GM18909 (cell line): ENCODE measurements around the gene KDM2A.
A peak's percentile ranks its signal among the peaks of the same experiment; 100 is the strongest.
"Not testable (repeated sequence)": the region's sequence is repeated elsewhere in the genome, so short reads cannot be mapped to it uniquely, and the experiment has no call there.

ENCODE experiments used
- ATAC-seq: cut with Tn5 transposase; IDR thresholded peaks from one replicate; pipeline ENCODE4 v1.9.1; 2021; ENCODE audit warnings: mild to moderate bottlenecking; ENCODE audit not compliant: unreplicated experiment, poor library complexity

The KDM2A gene

DNA sequence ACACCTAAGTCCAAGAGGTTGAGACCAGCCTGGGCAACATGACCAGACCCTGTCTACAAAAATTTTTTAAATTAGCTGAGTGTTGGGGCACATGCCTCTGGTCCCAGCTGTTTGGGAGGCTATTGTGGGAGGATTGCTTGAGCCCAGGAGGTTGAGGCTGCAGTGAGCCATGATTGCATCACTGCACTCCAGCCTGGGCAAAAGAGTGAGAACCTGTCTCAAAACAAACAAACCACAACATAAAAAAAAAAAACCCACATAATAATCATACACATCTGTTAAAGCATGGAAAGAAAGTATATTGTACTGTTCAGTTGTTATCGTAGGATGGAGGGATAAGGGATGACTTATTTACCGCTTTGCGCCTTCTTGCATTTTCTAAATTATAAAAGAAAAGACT, 111.3 kb downstream of the KDM2A start:
- ATAC-seq: no peak

DNA sequence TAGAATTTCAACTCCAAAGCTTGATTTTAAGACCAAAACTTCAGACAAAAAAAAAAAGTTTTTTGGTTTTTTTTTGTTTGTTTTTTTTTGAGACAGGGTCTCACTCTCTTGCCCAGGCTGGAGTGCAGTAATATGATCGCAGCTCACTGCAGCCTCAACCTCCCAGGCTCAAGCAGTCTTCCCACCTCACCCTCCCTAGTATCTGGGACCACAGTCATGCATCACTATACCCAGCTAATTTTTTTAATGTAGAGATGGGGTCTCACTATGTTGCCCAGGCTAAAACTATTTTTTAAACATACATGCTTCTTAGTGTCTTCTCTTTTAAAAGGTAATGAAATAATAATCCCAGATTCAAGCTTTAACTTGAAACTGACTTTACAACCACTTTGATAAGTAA, 111.8 kb downstream of the KDM2A start:
- ATAC-seq: no peak

DNA sequence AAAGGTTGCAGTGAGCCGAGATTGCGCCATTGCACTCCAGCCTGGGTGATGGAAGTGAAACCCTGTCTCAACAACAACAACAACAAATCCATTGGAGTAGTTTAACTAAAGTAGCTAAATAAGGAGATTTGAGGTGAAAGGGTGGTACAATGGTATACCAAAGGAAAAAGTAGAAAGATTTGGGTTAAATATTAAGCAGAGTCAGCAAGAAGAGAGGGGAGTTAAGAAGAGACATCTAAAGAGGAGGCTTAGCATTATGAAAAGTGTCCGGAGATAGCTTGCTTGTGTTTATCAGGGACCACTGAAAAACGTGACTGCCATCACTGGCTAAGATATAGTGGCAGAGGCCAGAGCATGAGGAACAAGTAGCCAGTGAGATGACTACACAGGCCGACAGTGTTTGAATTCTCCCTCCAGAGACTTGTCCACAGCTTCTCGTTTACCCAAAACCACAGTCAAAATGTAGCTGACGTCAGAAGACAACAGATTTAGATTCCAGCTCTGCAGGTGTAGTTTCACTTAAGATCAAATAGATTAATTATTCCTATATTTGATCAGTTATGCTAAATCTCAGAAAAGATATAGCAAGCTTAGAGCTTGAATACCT, 114.6 kb downstream of the KDM2A start:
- no peak for ATAC-seq

DNA sequence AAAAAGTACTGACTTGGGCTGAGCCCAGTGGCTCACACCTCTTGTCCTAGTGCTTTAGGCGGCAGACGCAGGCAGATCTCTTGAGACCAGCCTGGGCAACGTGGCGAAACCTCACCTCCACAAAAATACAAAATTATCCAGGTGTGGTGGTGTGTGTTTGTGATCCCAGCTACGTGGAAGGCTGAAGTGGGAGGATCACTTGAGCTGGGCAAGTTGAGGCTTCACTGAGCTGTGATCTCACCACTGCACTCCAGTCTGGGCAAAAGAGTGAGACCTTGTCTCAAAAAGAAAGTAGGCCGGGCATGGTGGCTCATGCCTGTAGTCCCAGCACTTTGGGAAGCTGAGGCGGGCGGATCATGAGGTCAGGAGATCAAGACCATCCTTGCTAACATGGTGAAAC, 115.5 kb downstream of the KDM2A start:
- not testable (repeated sequence) for ATAC-seq

DNA sequence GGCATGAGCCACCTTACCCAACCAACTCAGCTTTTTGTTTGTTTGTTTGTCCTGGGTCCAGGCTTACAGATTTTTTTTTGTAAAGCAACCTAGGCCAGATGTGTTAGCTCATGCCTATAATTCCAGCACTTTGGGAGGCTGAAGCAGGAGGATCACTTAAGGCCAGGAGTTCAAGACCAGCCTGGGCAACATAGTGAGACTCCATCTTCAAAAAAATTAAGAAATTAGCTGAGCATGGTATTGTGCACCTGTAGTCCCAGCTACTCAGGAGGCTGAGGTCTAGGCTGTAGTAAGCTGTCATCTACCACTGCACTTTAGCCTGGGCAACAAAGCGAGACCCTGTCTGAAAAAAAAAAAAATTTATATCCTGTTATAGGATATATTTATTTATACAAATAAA, 118.5 kb downstream of the KDM2A start:
- ATAC-seq: no peak

DNA sequence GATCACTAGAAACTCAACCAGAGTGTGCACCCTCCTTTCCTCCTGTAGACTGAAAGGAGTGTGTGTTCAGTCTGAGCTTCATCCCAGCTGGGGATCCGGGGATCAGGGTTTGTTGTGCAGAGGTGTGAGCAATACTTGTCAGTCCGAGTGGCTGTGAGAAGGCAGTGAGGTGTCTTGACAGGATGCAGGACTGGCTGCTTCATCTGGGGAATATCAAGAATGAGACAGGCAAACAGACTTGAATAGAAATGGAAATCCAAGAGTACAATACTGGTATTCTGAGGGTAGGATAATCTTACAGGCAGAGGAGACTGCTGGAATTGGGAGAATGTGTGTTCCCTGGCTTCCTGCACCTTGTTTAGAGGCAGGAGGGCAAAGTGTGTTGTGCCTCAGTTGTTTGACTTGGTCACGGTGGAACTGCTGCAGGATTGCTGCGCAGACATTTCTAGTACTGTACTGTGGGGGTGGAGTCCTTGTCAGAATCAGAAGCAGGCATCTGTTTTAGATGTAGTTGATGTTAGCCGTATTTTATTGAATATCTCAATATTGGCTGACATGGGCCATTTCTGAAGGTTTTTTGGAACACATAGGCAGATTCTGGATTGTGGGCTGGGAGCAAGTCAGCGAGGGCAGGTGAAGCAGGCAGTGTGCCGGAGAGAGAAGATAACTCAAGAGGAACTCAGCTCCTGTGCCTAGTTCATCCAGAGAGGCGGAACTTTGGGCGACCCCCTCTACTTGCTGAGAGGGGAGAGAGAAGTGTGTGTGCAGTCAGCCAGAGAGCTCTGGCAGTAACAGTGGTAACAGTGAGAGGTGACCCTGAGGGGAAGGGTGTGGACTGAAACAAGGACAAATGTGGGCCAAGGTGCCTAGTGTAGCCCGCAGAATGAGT, 120.1 kb downstream of the KDM2A start:
- no peak for ATAC-seq

DNA sequence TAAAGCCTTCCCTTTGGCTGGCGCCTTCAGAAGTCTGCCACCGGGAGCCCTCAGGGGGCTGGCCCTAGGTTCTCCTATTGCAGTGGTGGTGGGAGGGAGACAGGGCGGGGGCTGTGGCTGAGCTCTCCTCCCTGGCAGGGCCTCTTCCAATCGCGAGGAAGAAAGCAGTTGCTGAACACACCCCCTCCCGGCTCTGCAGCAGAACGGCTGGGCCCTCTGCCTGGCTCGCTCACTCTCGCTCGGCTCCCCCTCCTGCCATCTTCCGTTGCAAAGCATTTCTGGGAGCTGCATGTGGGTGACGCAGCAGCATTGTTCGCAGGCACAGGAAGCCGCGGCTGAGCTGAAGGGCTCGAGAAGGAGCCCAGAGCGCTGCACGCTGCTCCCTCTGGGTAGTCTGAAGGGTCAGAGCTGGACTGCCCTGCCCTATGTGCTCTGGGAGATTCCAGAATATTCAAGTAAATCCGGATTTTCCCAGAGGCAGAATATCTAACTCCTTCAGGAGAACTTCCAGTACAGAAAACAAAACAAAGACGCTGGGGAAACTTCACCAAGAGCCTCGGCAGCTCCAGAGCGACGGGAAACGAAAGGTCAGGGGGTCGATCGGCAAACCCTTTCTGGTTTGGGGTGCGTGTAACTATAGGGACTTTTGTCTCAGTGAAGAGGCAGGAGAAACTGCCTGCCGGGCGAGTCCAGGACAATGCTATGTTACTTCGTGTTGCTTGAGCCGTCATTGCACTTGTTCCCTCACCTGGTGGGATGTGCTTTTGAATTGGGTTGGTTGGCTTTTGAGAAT, 120.9 kb downstream of the KDM2A start:
- peak; percentile 89 for ATAC-seq

DNA sequence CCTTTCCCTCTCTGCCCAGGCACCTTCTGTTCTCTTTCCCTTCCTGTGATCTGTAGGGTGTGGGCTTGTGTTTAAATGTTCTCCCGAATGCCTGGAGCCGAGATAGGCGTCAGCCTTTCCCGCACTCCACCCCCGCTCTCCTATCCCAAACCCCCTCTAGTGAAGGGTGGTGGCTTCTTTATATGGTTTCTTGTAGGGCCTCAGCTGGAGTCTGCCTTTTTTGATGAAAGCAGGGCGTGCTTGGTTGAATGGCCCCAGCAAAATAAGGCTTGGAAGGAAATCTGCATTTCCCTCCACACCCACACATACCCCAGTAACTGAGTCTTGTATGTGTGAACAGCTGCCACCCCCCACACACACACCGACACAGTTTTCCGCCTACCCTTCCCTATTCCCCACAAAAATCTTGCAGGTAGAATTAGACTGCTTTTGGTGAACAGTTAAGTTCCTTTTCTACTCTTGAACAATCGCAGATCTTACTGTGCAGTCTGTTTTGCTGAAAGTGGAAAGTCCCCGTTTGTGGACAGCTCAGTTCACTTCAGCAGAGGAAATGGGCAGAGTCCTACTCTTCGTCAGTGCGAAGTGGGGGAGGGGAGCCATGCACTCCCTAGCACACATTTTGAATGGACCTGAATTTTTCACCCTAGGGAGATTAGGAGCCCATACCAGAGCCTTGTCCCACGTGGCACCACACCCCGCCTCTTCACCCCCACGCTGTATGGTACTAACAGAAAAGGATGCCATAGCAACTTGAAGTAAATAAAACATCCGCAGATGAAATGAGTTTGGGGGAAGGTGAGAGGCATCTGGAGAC, 121.7 kb downstream of the KDM2A start:
- peak; percentile 35 for ATAC-seq

DNA sequence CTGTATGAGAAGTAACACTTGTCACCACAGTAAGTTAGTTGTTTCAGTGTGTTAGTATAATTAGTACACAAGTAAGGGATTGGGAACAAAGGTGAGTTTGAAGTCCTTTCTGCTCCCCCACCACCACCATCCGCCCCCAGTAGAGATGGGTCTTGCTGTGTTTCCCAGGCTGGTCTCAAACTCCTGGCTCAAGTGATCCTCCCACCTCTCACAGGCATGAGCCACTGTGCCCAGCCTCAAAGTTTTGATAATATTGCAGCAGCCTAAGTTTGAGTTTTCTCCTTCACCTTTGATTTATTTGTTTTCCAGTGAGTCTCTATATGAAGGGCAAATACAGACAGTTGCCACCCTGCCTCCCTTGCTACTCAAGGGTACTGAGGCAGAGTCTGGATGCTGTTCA, 123.5 kb downstream of the KDM2A start:
- no peak for ATAC-seq

DNA sequence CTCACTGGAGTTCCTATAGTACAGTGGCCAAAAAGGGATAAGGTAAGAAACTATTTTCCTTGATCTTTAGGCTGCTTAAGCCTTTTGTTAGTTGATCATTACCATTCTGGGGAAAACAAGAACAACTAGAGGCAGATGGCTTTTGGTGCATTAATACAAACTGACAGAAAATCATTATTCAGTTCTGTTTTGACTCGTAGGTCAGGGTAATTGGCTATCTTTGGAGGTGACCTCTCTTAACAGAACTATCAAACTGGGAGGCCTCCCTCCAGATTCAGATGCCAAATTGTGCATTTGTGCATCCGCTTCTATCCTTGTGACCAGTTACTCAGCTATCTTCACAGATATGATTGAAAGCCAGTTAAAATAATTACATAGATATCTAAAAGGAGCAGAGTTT, 124.0 kb downstream of the KDM2A start:
- no peak for ATAC-seq

DNA sequence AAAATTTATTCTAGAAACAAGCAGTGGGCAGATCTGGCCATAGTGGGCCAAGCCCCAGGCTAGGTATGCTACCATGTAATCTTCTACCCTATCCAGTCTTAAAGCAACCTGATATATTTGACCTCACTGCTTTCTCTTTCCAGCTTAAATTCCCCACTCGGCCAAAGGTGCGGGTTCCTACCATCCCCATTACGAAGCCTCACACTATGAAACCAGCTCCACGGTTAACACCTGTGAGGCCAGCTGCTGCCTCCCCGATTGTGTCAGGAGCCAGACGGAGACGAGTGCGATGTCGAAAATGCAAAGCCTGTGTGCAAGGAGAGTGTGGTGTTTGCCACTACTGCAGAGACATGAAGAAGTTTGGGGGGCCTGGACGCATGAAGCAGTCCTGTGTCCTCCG, 126.0 kb downstream of the KDM2A start:
- ATAC-seq: no peak

DNA sequence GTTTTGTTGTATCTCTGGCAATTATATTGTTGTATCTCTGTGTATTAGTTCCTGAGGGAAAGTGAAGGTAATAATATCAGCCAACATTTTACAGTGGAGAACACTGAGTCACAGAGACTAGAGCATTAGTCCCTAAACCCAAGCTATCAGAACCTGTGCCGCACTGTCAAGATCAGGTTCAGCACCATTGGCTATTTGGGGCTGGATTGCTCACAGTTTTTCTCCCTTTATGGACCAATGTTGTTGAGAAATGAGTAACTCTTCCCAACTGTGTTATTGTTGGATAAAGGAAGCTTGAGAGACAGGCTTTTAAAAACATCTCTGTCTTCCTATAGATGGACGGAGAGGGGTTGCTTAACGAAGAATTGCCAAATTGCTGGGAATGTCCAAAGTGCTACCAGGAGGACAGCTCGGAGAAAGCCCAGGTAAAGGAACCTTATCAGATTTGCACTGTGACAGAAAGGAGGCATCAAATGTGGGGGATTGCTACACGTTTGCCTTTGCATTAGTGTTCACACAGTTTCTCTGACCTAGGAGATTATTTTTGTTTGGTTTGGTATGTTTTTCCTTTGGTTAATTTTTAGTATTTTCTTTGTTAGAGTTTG, 129.0 kb downstream of the KDM2A start:
- no peak for ATAC-seq

DNA sequence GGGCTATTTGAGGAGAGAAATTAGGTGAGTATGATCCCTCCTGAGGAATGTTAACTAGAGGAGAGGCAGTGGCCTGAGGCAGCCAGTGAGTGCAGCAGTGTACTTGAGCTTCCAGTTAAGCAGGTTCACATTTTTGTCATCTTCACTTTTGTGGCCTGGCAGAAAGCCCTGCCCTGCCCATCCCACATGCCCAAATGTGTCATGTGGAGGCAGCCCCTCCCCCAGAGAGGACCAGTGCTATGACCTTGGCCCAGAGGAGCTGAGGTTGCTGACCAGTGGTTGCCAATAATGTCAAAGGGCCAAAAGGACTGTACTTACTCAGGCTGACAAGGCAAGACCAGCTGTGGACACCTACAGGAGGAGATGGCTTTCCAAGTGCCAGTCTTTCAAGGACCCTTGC, 129.6 kb downstream of the KDM2A start:
- ATAC-seq: no peak

DNA sequence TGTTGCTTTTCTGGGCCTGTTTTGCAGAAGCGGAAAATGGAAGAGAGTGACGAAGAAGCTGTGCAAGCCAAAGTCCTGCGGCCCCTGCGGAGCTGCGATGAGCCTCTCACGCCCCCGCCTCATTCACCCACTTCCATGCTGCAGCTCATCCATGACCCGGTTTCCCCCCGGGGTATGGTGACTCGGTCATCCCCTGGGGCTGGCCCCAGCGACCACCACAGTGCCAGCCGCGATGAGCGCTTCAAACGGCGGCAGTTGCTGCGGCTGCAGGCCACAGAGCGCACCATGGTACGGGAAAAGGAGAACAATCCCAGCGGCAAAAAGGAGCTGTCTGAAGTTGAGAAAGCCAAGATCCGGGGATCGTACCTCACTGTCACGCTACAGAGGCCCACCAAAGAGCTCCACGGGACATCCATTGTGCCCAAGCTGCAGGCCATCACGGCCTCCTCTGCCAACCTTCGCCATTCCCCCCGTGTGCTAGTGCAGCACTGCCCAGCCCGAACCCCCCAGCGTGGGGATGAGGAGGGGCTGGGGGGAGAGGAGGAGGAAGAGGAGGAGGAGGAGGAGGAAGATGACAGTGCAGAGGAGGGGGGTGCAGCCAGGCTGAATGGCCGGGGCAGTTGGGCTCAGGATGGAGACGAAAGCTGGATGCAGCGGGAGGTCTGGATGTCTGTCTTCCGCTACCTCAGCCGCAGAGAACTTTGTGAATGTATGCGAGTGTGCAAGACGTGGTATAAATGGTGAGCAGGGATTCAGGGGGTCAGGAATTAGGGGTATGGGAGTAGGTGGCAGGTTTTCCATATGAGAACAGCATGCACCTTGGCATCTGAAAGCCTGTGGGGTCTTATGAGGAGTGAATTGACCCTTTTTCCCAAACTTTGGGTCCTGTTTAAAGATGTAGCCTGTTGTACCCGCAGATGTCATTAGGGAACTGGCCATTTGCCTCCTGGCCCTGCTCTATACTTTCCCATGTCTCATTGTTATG, 131.3 kb downstream of the KDM2A start:
- ATAC-seq: no peak

DNA sequence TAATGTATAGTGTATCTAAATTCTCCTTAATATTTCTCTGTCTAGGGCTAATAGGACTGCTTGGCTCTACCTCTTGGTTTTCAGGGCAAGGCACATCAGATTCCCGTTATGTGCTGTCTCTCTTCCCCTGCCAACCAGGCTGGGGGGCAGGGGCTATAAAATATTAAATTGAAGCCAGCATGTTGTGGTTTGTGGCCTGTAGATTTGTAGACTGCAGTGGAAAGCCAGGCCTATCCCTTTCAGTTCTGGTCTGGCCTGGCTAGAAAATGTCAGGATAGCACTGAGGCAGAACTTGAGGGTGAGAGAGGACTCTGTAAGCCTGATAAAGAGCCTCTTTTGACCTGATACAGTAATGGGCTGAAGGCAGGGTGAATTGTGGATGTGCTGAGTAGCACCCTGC, 132.8 kb downstream of the KDM2A start:
- ATAC-seq: no peak

DNA sequence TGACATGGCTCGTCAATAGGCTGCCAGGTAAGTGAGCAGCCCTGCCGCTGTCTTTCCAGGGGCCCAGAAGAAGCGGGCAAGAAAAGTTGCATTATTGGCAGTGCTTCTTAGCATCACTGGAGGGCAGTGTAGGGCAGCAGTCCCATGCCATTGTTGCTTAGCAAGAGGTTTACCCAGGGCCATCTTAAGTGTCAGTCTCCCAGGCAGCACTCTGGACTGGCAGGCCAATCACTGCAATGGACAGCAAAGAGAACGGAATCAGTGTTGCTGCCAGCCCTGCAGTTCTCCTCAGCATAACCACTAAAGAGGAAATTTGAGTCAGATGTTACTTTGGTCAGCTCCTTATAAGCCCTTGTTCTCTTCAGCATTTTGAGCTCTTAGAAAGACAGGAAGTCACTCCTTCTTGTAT, 133.8 kb downstream of the KDM2A start:
- ATAC-seq: no peak

DNA sequence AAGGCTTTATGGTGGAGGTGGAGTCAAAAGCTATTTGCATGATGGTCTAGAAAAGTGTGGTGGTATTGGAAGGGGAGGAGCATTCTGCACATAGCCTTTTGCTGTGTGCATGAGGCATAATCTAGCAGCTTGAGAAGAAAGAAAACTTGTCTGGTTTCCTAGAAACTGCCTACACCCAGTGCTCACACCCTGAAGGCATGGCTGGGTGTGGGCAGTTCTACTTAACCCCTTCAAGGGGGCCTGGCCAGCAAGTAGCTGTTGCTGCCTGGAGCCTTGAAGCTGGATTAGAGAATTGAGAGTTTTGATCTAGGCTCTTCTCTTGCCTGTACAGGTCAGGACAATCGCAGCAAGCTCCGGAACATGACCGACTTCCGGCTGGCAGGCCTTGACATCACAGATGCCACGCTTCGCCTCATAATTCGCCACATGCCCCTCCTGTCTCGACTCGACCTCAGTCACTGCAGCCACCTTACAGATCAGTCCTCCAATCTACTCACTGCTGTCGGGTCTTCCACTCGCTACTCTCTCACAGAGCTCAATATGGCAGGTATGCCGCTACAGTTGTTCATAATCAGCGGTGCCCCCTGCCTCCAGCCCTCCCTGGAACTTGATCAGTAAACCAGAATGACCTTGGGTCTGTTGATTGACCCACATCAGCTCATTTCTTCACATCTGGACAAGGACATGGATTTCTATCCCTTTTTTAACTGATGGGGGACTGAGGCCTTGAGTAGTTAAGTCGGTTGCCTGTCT, 135.0 kb downstream of the KDM2A start:
- ATAC-seq: no peak

DNA sequence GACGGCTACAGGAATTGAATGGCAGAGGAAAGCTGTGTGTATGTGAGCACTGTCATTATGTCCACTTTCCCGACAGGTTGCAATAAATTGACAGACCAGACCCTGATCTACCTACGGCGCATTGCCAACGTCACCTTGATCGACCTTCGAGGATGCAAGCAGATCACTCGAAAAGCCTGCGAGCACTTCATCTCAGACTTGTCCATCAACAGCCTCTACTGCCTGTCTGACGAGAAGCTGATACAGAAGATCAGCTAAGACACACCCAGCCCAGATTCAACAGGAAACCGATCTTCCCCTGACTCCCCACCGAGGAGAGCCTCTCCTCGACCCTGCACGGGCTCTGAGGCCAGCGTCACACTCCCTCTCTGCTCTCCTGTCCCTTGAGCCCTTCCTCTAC, 135.7 kb downstream of the KDM2A start:
- ATAC-seq: no peak
